Uterus (tissue), 4 donors: ENCODE results near the gene NBEA. TPM values are rescaled to one million over a fixed set of nuclear protein-coding genes. Genes with fewer than 3 reads are reported as not detected.

Source experiments
- DNase-seq, 2 donors: peaks; one replicate each; pipeline ENCODE4 v3.0.0-alpha.2; 2019 to 2020
- H3K27ac ChIP-seq, 2 donors: fragments of 200-600 bp; sonication (generic); 1 replicate in 1 of 2; 2 replicates in 1 of 2; pipeline ENCODE4 v1.5.1; 2016 to 2018
- H3K27me3 ChIP-seq, 2 donors: fragments of 200-600 bp; sonication (generic); one replicate each; pipeline ENCODE4 v1.5.1; 2018 to 2019; ENCODE audit warnings: control low read depth in 1 of 2
- H3K36me3 ChIP-seq, 2 donors: fragments of 200-600 bp; sonication (generic); one replicate each; pipeline ENCODE4 v1.5.1; 2019; ENCODE audit warnings: control low read depth in 1 of 2
- H3K4me1 ChIP-seq, 2 donors: fragments of 200-600 bp; sonication (generic); one replicate each; pipeline ENCODE4 v1.5.1; 2018 to 2019; ENCODE audit warnings: control low read depth in 1 of 2
- H3K4me3 ChIP-seq, 2 donors: fragments of 200-600 bp; sonication (generic); 1 replicate in 1 of 2; 2 replicates in 1 of 2; pipeline ENCODE4 v1.5.1; 2018 to 2019; ENCODE audit warnings: mild to moderate bottlenecking in 1 of 2
- H3K9me3 ChIP-seq, 2 donors: fragments of 200-600 bp; sonication (generic); one replicate each; pipeline ENCODE4 v1.5.1; 2019; ENCODE audit warnings: control low read depth in 1 of 2
- POLR2A ChIP-seq, 2 donors: fragments of 450-650 bp; IDR thresholded peaks; one replicate each; pipeline ENCODE4 v1.6.1; 2016; ENCODE audit warnings: antibody characterized with exemption in 2 of 2, mild to moderate bottlenecking in 1 of 2, moderate library complexity in 1 of 2
- intact Hi-C: fragments of 100-400 bp; cut with DNase I; formaldehyde crosslinking; loops from one replicate; pipeline ENCODE4 v1.15.1; 2023; ENCODE audit warnings: low total_unique reads
- total RNA-seq, 4 donors: library from RNA; depleted of rRNA in 3 of 4; stranded (reverse); fragments of >200 nt in 3 of 4; gene quantifications; one replicate each; pipeline versions ENCODE4 v1.1.0 to v1.2.4, GENCODE V29; 2014 to 2023
- TF ChIP-seq, protein P1 (sequence below), 4 experiments: fragments of 200-600 bp in 2 of 4; fragments of 450-650 bp in 2 of 4; sonication (generic) in 2 of 4; IDR thresholded peaks; one replicate each; pipeline ENCODE4 v1.5.1; 2016 to 2019; ENCODE audit warnings: antibody characterized with exemption in 4 of 4, mild to moderate bottlenecking in 2 of 4, moderate library complexity in 1 of 4
- donor health status: DM: yes; HTN: yes; CAD: no.

Gene NBEA
- total RNA-seq, 4 donors from 2014 or later = 15.6 to 58.1 (median 37.3) TPM

DNA sequence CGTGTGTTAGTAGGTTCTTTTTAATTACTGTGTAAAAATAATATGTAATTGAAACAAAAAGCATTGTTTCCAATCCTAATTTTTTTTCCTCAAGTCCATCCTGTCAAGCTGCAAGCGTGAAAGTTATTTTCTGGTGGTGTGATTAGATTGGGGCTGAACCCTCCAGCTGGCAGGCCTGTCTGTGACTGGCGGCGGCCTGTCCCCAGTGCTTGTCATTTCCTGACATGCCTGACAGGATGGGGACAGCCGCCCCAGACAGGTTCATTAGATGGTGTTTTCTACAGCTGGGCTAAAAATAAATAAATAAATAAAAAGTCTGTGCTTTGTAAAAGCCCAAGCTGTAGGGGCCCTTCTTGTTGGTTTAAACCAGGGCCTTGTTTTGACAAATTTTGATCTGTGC, 588.1 kb downstream of the NBEA start:
- Histone ChIP-seq H3K4me3 (no peak overlapping the region), H3K27ac (no peak overlapping the region), H3K4me1 (no peaks in the 10 kb centered on the region), H3K36me3 (no peaks in the 10 kb centered on the region), H3K9me3 (no peaks in the 10 kb centered on the region), H3K27me3 (no peaks in the 10 kb centered on the region)
- no peak for TF ChIP-seq POLR2A (IDR thresholded peaks at IDR 0.05)
- TF ChIP-seq, protein P1, sequence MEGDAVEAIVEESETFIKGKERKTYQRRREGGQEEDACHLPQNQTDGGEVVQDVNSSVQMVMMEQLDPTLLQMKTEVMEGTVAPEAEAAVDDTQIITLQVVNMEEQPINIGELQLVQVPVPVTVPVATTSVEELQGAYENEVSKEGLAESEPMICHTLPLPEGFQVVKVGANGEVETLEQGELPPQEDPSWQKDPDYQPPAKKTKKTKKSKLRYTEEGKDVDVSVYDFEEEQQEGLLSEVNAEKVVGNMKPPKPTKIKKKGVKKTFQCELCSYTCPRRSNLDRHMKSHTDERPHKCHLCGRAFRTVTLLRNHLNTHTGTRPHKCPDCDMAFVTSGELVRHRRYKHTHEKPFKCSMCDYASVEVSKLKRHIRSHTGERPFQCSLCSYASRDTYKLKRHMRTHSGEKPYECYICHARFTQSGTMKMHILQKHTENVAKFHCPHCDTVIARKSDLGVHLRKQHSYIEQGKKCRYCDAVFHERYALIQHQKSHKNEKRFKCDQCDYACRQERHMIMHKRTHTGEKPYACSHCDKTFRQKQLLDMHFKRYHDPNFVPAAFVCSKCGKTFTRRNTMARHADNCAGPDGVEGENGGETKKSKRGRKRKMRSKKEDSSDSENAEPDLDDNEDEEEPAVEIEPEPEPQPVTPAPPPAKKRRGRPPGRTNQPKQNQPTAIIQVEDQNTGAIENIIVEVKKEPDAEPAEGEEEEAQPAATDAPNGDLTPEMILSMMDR (IDR thresholded peaks at IDR 0.05) = no peak
- DNase-seq = no peak
- intact Hi-C loops = no loop called here

DNA sequence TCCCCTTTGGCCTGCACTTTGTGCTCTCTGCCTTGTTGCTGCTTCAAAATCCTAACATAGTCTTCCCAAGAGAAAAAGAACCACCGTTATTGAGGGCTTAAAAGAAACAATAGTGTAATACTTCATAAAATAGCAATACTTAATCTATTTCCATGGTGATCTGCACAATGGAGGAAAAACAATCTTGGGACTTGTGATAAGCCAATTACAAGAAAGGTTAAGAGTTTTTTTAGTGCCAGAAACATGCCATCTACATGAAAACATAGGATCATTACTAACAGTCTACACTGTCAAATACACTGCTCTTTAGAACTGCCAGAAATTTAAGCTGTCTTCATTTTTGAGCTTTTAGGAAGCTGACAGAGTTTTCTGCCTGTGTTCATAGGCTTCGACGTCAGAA, 588.5 kb downstream of the NBEA start:
- no peaks in the 10 kb centered on the region for H3K9me3 ChIP-seq
- TF ChIP-seq, protein P1 (IDR thresholded peaks at IDR 0.05) = no peak
- TF ChIP-seq POLR2A (IDR thresholded peaks at IDR 0.05) = no peak
- intact Hi-C loops = no loop called here

DNA sequence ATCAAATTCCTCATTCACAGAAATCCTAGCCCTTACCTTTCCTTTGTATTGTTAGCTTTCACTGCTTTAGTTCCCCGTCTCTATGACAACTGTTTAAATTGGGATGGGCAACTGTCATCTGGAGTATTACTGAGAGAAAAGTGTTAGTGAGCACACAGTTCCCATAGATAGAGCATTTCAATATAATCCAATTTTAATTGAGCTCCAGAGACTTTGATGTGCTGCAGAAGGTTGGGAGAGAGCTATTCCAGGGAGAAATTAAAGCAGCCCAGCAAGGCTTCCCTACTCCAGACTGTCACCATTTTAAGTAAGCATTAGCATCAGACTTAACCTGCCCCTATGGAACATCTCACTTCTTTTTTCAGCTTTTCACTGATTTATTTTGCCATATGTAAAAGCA, 589.5 kb downstream of the NBEA start:
- no peak overlapping the region for H3K4me3 ChIP-seq
- no peaks in the 10 kb centered on the region for H3K4me1 ChIP-seq
- DNase-seq = no peak
- H3K27ac ChIP-seq = no peak overlapping the region
- intact Hi-C loops = no loop called here
- TF ChIP-seq POLR2A (IDR thresholded peaks at IDR 0.05) = no peak
- TF ChIP-seq, protein P1 (IDR thresholded peaks at IDR 0.05) = no peak
- no peaks in the 10 kb centered on the region for H3K9me3 ChIP-seq
- no peaks in the 10 kb centered on the region for H3K27me3 ChIP-seq
- no peaks in the 10 kb centered on the region for H3K36me3 ChIP-seq

More for the DNA sequence above, 588.5 kb downstream of the NBEA start:
- Histone ChIP-seq H3K36me3 (no peaks in the 10 kb centered on the region), H3K27ac (no peak overlapping the region), H3K27me3 (no peaks in the 10 kb centered on the region), H3K4me3 (no peak overlapping the region), H3K4me1 (no peaks in the 10 kb centered on the region)
- no peak for DNase-seq

DNA sequence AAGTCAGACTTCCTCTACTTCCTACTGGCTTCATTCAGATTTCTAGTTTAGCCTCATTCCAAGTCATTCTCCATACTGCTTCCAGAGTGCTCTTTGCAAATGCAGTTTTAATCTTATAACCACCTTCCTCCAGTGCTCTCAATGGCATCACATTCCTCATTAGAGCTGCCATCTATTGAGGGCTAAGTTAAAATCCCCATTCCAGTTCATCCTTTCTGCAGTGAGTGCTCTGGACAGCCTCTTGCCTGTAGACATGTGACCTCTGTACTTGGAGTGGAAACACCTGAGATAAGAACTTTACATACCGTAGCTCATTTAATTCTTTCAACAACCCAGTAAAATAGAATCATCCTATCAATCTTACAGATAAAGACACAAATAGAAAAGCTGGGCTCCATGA, 592.3 kb downstream of the NBEA start:
- DNase-seq = no peak
- Histone ChIP-seq H3K36me3 (no peaks in the 10 kb centered on the region), H3K27me3 (no peaks in the 10 kb centered on the region), H3K9me3 (no peaks in the 10 kb centered on the region), H3K4me3 (no peak overlapping the region), H3K27ac (no peak overlapping the region), H3K4me1 (no peaks in the 10 kb centered on the region)
- intact Hi-C loops = no loop called here
- TF ChIP-seq, protein P1 (IDR thresholded peaks at IDR 0.05) = no peak
- no peak for TF ChIP-seq POLR2A (IDR thresholded peaks at IDR 0.05)

DNA sequence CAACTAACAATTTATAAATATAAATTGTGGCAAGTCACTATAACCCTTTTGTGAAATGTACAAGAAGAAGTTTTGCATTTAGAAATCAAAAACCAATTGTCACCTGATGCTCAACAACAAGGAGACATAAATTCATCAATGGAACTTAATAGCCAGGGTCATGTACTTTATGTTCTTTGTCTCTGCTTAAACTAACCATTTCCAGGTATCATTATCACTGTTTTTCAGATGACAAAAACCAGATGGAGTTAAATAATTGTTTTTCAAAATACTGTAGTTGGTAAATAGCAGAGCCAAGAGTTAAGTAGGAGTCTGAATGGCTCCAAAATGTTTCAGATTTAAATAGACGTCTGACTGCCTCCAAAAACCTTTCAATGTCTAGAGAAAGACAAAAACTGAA, 606.7 kb downstream of the NBEA start:
- Histone ChIP-seq H3K27ac (no peak overlapping the region), H3K27me3 (no peaks in the 10 kb centered on the region), H3K9me3 (no peaks in the 10 kb centered on the region), H3K4me1 (no peaks in the 10 kb centered on the region), H3K36me3 (no peaks in the 10 kb centered on the region), H3K4me3 (no peak overlapping the region)
- intact Hi-C loops = no loop called here
- no peak for DNase-seq
- TF ChIP-seq, protein P1 (IDR thresholded peaks at IDR 0.05) = no peak
